B cell (primary cell): Measurements from ENCODE around the gene L3MBTL1. TPM values are rescaled to one million over a fixed set of nuclear protein-coding genes. Genes with fewer than 3 reads are reported as not detected.

Source experiments
- ATAC-seq: fragments of 200-7000 bp; cut with Tn5 transposase; one replicate; pipeline ENCODE4 v1.10.0; 2021; ENCODE audit warnings: low read depth, mild to moderate bottlenecking, moderate number of reproducible peaks, moderate library complexity
- CTCF ChIA-PET: fragments of 350-600 bp; sonication (Branson Sonifier 250); formaldehyde crosslinking; loops from one replicate; lab custom pipeline; 2021; ENCODE audit warnings: antibody characterized with exemption, inconsistent platforms; lab: Charles Lee
- POLR2A ChIA-PET: fragments of 350-600 bp; sonication (Branson Sonifier 250); formaldehyde crosslinking; loops from one replicate; lab custom pipeline; 2021; ENCODE audit warnings: antibody characterized with exemption; lab: Charles Lee
- DNase-seq: peaks from one replicate; pipeline ENCODE4 v3.0.0; 2013
- H2AFZ ChIP-seq: 2 replicates; pipeline ENCODE4 v1.6.1; 2012; ENCODE audit warnings: mild to moderate bottlenecking, low read depth, low read length; ENCODE audit not compliant: insufficient read depth, poor library complexity, severe bottlenecking
- H3K27ac ChIP-seq, 2 donors: 1 replicate in 1 of 2; 2 replicates in 1 of 2; pipeline ENCODE4 v1.5.1; 2012 to 2013; ENCODE audit warnings: low read length in 2 of 2, mild to moderate bottlenecking in 2 of 2, moderate library complexity in 1 of 2
- H3K27me3 ChIP-seq, 4 experiments: fragments of 200-600 bp in 1 of 4; sonication (generic) in 1 of 4; replicated peaks in 1 of 4; 1 replicate in 2 of 4; 2 replicates in 2 of 4; pipeline versions ENCODE4 v1.6.1 to v1.7.0; 2013 to 2016; ENCODE audit warnings: low read length in 3 of 4, mild to moderate bottlenecking in 2 of 4, mixed read lengths in 1 of 4, moderate library complexity in 1 of 4; ENCODE audit not compliant: insufficient read depth in 4 of 4, control insufficient read depth in 3 of 4; ENCODE audit errors: control extremely low read depth in 1 of 4
- H3K36me3 ChIP-seq, 2 experiments: replicated peaks in 1 of 2; 1 replicate in 1 of 2; 2 replicates in 1 of 2; pipeline versions ENCODE4 v1.6.1 to v1.7.1; 2013; ENCODE audit warnings: low read length in 1 of 2; ENCODE audit not compliant: insufficient read depth in 2 of 2, control insufficient read depth in 1 of 2; ENCODE audit errors: control extremely low read depth in 1 of 2, extremely low read depth in 1 of 2
- H3K4me1 ChIP-seq, 2 donors: fragments of 200-600 bp in 1 of 2; sonication (generic) in 1 of 2; 1 replicate in 1 of 2; 2 replicates in 1 of 2; pipeline versions ENCODE4 v1.5.1 to v1.6.1; 2013 to 2017; ENCODE audit warnings: low read length in 2 of 2; ENCODE audit not compliant: control insufficient read depth in 2 of 2, insufficient read depth in 2 of 2
- H3K4me2 ChIP-seq: replicated peaks from 2 replicates; pipeline ENCODE3; 2012; ENCODE audit warnings: mild to moderate bottlenecking, low read depth, low read length; ENCODE audit not compliant: poor library complexity, severe bottlenecking
- H3K4me3 ChIP-seq, 5 experiments: fragments of 200-600 bp in 1 of 5; sonication (generic) in 1 of 5; 1 replicate in 3 of 5; 2 replicates in 2 of 5; pipeline versions ENCODE4 v1.5.1 to v1.7.0; 2011 to 2016; ENCODE audit warnings: low read length in 4 of 5, mild to moderate bottlenecking in 4 of 5, low read depth in 2 of 5, control low read depth in 1 of 5, moderate library complexity in 1 of 5; ENCODE audit not compliant: insufficient read depth in 1 of 5; ENCODE audit errors: control extremely low read depth in 1 of 5, extremely low read depth in 1 of 5
- H3K79me2 ChIP-seq: fragments of 200-600 bp; sonication (generic); one replicate; pipeline ENCODE4 v1.6.0; 2016; ENCODE audit warnings: low read length; ENCODE audit not compliant: control insufficient read depth, insufficient read depth
- H3K9ac ChIP-seq: fragments of 200-600 bp; sonication (generic); 2 replicates; pipeline ENCODE4 v1.6.1; 2017; ENCODE audit warnings: mild to moderate bottlenecking, low read length, moderate library complexity
- H3K9me3 ChIP-seq, 3 donors: one replicate each; pipeline versions ENCODE4 v1.6.1 to v1.7.1; 2013; ENCODE audit warnings: low read length in 2 of 3; ENCODE audit not compliant: control insufficient read depth in 2 of 3, insufficient read depth in 1 of 3; ENCODE audit errors: control extremely low read depth in 1 of 3
- H4K20me1 ChIP-seq: 2 replicates; pipeline ENCODE4 v1.6.0; 2012; ENCODE audit warnings: mild to moderate bottlenecking, low read length; ENCODE audit not compliant: insufficient read depth, control insufficient read depth, poor library complexity, severe bottlenecking
- H3K27ac Mint-ChIP-seq: one replicate; pipeline ENCODE4 v1.8.0; 2021; ENCODE audit warnings: mixed read lengths
- H3K27me3 Mint-ChIP-seq: one replicate; pipeline ENCODE4 v1.8.0; 2021; ENCODE audit warnings: mixed read lengths
- H3K4me1 Mint-ChIP-seq: one replicate; pipeline ENCODE4 v1.8.0; 2021; ENCODE audit warnings: mixed read lengths
- H3K4me3 Mint-ChIP-seq: one replicate; pipeline ENCODE4 v1.8.0; 2021; ENCODE audit warnings: mixed read lengths
- H3K9me3 Mint-ChIP-seq: one replicate; pipeline ENCODE4 v1.8.0; 2022; ENCODE audit warnings: mixed read lengths; ENCODE audit not compliant: insufficient read depth
- EZH2 ChIP-seq: IDR thresholded peaks from 2 replicates; pipeline ENCODE4 v1.6.1; 2012; ENCODE audit warnings: borderline replicate concordance, low read depth, mild to moderate bottlenecking, moderate library complexity, low read length; ENCODE audit not compliant: insufficient read depth, poor library complexity, severe bottlenecking
- WGBS: methylation state at CpG from one replicate; pipeline ENCODE4 v1.1.5; 2013; ENCODE audit warnings: missing lambda C conversion rate; ENCODE audit not compliant: insufficient coverage; 5-methylcytosine and 5-hydroxymethylcytosine counted together
- intact Hi-C: fragments of 100-400 bp; cut with micrococcal nuclease; formaldehyde crosslinking; loops from one replicate; pipeline ENCODE4 v1.10.0; 2022
- polyA minus RNA-seq: library from RNA; depleted of rRNA, polyadenylated mRNA; stranded (reverse); fragments of >200 nt; gene quantifications from 2 replicates; pipeline ENCODE4 v1.2.3, GENCODE V29; 2012
- polyA plus RNA-seq: library from polyadenylated mRNA; depleted of rRNA; stranded (reverse); fragments of >200 nt; gene quantifications from 2 replicates; pipeline ENCODE4 v1.2.3, GENCODE V29; 2012
- total RNA-seq, 2 donors: library from RNA; stranded (reverse); fragments of 120-200 nt in 1 of 2; gene quantifications; 1 replicate in 1 of 2; 2 replicates in 1 of 2; pipeline versions ENCODE4 v1.2.3 to v1.2.4, GENCODE V29; 2013 to 2022
- TF ChIP-seq, protein P1 (sequence below): fragments of 200-600 bp; IDR thresholded peaks from one replicate; pipeline ENCODE4 v1.8.0; 2022; ENCODE audit warnings: antibody characterized with exemption, mild to moderate bottlenecking

L3MBTL1 gene
- total RNA-seq (31.4 and 35.7 TPM in 2 replicates), polyA plus RNA-seq (15.6 and 24.3 TPM in 2 replicates), polyA minus RNA-seq (16.5 and 22.1 TPM in 2 replicates)
- total RNA-seq (2013) = 9.0 TPM

DNA sequence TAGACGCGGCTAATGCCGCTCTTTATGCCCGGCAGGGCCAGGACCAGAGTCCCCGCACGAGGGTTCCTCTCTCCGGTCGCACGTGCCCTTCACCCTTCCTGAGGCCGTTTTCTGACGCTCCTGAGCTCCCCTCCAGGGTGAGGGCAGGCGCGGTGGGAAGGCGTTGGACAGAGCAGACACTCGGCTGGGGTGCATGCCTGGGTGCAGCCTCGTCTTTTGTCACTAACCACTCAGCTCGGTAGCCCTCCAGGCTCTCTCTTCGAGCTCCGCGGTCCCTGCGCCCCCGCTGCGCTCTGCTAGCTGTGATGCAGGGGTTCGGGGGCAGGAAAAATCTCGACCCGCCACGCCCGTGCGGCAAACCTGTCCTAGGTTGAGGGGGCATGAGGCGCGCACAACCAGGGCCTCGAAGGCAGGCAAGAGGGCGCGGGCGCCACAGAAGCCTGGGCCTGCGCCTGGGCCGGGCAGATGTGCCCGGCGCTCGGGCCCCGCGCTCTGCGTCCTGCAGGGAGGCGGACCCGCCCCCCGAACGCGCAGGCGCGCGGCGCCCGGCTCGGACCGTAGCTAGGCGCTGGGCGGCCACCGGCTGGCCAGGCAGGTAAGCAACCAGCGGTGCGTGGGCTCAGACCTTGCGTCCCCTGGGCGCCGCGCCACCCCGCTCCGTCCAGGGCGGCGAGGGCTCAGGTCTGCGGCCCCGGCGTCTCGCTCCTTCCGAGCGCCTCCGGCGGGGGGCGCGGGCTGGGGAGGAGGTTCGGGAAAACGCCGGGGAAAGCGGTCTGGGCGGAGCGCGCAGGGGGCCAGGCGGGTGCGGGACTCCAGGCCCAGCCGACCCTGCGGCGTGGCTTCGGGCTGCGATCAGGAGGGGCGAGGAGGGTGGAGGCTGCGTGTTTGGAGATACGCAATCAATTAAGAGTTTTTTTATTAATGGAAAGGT is at the start of gene L3MBTL1:
Gene L3MBTL1, plus strand, starts transcription at position 548 of the 931 bp plus-strand sequence. CDS start 5,807 bp downstream, outside the sequence.
- H3K9ac ChIP-seq = peak within 1 kb of the TSS; percentile 62
- Mint-ChIP-seq H3K27me3 (peaks cover 44% of the 10 kb centered on the region), H3K4me3 (peak within 1 kb of the TSS; percentile 83), H3K27ac (no peak within 1 kb of the TSS), H3K4me1 (peaks cover 7% of the 10 kb centered on the region), H3K9me3 (no peaks in the 10 kb centered on the region)
- H3K4me2 ChIP-seq = peak within 1 kb of the TSS; percentile 93
- TF ChIP-seq, protein P1, sequence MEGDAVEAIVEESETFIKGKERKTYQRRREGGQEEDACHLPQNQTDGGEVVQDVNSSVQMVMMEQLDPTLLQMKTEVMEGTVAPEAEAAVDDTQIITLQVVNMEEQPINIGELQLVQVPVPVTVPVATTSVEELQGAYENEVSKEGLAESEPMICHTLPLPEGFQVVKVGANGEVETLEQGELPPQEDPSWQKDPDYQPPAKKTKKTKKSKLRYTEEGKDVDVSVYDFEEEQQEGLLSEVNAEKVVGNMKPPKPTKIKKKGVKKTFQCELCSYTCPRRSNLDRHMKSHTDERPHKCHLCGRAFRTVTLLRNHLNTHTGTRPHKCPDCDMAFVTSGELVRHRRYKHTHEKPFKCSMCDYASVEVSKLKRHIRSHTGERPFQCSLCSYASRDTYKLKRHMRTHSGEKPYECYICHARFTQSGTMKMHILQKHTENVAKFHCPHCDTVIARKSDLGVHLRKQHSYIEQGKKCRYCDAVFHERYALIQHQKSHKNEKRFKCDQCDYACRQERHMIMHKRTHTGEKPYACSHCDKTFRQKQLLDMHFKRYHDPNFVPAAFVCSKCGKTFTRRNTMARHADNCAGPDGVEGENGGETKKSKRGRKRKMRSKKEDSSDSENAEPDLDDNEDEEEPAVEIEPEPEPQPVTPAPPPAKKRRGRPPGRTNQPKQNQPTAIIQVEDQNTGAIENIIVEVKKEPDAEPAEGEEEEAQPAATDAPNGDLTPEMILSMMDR = no peak
- no peak for TF ChIP-seq EZH2
- H3K27ac ChIP-seq = no peak within 1 kb of the TSS
- peaks cover 0 to 42% (median 16%) of the 10 kb centered on the region in 4 experiments for H3K27me3 ChIP-seq
- ChIA-PET POLR2A (no interaction called here), CTCF (no interaction called here)
- no peaks in the 10 kb centered on the region for H4K20me1 ChIP-seq
- H3K79me2 ChIP-seq = no peaks in the 10 kb centered on the region
- peak within 1 kb of the TSS; percentile 28 to 63 (median 44) for H3K4me3 ChIP-seq
- H3K9me3 ChIP-seq = peaks cover 0 to 12% (median 0%) of the 10 kb centered on the region in 3 donors
- intact Hi-C loops = loop anchor here (2.0 kb wide), 1 partner anchor 59 kb away; no protein-coding TSS in a partner anchor
- ATAC-seq (peak; percentile 55), DNase-seq (peak; percentile 29)
- no peaks in the 10 kb centered on the region for H3K36me3 ChIP-seq
- peaks cover 9 to 15% of the 10 kb centered on the region in 2 donors for H3K4me1 ChIP-seq
- WGBS = 10% methylated on average over 93 of the region's 95 CpGs
- peak within 1 kb of the TSS; percentile 77 for H2AFZ ChIP-seq
